GM21367 (cell line): ENCODE results near the gene CLEC4D.
"Not testable (repeated sequence)": the region's sequence is repeated elsewhere in the genome, so short reads cannot be mapped to it uniquely, and the experiment has no call there.

Experiments
- ATAC-seq: cut with Tn5 transposase; IDR thresholded peaks from one replicate; pipeline ENCODE4 v1.9.1; 2021; ENCODE audit not compliant: unreplicated experiment

CLEC4D gene

DNA sequence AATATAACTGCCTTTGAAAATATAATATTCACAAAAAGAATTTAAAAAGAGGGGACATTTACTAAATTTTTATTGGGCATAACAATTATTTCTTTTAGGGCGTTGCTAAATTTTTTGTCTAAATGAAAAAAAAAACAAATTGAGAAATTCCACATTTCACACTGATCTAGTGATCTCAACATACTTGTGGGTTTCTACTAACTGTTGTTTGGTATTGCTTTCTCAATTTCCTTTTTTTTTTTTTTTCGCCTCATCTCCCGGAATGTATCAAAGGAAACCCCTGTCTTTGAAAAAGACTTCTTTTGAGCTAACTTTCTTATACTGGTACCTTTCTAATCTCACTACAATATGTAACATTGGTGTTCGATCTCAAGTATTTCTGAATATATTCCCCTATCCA, at the start of gene CLEC4D:
TSS of gene CLEC4D (plus strand) at position 248 of the 400 bp plus-strand sequence. CDS start 230 bp downstream, outside the sequence.
- no peak for ATAC-seq

DNA sequence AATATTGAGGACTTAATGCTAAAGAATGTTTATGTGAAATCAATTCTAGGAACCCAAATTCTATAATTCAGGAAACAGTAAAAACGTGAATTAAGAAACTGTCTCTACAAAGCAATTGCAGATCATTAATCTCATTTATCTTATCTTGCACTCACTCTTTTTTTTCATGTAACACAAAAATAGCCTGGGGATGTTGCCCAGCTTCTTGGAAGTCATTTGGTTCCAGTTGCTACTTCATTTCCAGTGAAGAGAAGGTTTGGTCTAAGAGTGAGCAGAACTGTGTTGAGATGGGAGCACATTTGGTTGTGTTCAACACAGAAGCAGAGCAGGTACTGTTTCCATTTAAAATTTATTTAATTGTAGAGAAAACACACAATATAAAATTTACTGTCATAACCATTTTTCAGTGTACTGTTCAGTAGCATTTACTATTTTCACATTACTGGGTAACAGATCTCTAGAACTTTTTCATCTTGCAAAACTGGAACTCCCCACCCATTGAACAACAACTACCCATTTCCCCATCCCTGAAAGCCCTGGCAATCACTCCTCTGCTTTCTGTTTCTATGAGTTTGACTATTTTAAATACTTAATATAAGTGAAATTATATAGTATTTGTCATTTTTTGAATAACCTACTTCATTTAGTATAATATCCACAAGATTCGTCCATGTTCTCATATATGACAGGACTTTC, 47.9 kb upstream of the CLEC4D start:
- no peak for ATAC-seq

DNA sequence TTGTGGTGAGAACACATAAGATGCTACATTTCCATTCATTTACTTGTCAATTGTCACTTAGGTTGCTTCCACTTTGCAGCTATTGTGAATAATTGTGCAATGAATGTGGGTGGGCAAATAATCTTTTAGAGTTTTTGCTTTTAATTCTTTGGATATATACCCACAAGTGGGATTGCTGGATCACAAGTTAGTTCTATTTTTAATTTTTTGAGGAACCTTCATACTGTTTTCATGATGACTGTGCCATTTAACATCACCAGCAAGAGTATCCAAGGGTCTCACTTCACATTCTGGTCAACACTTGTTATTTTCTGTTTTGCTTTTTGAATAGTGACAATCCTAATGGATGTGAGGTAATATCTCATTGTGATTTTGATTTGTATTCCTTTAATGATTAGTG, 47.1 kb upstream of the CLEC4D start:
- ATAC-seq: no peak

DNA sequence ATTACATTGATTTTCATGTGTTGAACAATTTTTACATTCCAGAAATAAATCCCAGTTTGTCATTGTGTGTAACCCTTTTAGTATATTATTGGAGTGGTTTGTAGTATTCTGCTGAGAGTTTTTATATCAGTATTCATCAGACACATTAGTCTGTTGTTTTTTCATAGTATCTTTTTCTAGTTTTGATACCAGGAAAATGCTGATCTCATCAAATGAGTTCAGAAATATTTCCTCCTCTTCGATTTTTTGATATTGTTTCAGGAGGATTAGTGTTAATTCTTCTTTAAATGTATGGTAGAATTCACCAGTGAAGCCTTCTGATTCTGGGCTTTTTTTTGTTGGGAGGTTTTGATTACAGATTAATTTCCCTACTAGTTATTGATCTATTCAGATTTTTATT, 42.2 kb upstream of the CLEC4D start:
- no peak for ATAC-seq

DNA sequence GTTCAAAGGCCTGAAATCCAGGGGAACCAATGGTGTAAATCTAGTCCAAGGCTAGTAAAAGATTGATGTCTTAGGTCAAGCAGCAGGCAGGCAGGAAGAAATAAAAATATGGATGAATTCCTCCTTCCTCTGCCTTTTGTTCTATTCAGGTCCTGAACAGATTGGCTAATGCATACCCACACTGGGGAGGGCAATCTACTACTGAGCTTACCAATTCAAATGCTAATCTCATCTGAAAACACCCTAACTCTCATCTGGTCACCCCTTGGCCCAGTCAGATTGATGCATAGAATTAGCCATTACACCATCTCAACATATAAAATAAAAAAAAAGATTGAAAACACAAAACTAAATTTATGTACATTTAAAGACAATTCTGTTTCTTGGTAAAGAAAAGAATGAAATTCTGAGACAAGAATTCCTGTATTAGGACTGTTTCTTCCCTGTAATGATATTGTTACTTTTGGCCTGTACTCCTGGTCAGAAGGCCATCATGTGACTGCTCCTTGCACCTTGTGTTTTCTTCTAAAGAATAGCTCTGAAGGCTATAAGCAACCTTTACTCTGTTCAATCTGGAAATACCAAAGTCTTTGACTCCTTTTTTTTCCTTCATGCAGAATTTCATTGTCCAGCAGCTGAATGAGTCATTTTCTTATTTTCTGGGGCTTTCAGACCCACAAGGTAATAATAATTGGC, 37.6 kb upstream of the CLEC4D start:
- no peak for ATAC-seq

DNA sequence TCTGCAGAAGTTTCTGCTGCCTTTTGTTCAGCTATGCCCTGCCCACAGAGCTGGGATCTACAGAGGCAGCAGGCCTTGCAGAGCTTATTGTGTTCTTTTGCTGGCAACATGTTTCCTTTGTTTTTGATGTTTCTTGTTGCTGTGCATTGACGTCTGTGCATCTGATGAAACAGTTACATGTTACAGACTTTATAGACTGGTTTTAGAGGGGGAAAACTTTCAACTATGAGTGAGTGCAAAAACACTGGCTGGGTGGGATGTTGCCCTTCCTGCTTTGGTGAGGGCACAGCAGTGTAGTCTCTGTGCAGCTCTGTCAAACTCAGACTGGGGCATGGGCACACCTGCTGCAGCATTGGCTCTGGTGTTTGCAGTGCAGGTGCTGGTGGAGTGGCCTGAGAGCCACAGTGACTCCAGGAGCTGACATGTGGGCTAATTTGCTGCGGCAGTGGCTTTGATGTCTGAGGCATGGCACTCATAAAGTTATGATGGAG, 30.7 kb upstream of the CLEC4D start:
- no peak for ATAC-seq

DNA sequence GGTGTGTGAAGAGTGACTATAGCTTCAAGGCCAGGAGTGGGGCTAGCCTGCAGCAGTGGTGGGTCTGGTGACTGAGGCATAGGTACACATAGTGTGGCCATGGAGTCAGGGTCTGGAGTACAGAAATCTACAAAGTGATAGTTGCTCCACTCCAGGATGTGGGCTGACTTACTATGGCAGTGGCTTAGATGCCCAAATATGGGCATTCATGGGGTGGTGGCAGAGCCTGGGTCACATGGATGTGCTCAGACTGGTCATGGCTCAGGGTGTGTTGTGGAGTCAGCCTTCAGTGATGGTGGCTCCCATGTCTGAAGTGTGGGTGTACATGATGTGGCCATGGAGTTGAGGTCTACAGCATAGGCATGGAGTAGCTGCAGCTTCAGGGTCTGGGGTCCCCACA, 30.2 kb upstream of the CLEC4D start:
- ATAC-seq: no peak

DNA sequence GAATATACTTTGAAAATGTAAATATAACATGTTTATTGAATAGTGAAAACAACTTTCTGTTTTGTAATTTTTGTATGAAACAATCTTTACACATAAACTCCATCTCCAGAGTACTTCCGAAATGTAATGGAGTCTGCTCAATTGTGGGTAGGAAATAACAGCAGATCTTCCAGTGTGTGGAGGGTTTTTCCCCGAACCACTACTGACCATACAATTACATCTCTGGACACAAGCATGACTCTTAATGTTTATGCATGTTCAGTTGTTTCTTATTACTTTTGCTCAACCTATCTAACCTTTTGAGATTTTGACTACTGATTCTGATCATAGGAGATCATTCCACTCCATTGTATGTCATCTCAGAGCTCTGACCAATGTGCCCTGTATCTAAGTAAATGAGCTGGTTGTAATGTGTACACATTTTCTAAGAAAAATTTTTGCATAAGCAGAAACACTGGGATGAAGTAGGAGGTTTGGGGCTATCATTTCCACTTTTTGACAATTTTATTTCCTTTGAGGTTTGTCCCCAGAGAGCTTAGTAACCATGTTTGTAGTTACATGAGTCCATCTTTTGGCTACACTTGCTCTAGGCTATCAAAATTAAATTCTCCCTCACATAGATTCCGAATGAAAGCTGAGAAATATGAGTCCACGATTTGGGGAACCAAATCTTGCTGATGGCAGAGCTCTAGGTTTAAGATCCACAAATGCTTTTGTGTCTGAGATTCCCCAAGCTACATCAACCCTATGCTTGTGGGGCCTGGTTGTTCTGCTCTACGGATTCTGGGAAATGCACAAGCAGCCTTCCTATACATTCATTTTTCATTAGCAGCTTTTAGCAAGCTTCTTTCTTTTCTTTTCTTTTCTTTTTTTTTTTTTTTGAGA, 21.4 kb upstream of the CLEC4D start:
- no peak for ATAC-seq

DNA sequence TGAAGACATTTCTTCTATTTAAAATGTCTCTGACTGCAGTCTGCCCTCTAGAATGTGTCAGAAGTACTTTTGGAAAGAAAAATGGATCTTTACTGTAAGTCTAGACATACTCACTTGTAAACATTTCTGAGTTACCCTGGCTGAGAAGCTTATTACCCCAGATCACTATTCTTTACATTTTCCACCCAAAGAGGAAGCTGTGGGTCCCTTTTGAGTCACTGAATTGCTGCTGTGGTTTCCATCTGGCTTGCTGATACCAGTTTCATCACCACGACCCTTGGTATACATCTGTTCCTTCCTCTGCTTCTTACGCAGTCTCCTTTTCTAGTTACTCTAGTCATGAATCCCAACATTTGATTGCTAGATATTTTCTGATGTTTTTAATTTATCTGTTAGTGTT, 20.2 kb upstream of the CLEC4D start:
- peak; percentile 95 for ATAC-seq

DNA sequence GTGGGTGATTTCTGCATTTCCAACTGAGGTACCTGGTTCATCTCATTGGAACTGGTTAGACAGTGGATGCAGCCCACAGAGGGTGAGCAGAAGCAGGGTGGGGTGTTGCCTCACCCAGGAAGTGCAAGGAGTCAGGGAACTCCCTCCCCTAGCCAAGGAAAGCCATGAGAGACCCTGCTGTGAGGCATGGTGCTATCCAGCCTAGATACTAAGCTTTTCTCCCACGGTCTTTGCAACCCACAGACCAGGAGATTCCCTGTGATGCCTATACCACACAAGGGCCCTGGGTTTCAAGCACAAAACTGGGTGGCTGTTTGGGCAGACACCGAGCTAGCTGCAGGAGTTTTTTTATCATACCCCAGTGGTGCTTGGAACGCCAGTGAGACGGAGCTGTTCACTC, 17.6 kb upstream of the CLEC4D start:
- ATAC-seq: not testable (repeated sequence)

DNA sequence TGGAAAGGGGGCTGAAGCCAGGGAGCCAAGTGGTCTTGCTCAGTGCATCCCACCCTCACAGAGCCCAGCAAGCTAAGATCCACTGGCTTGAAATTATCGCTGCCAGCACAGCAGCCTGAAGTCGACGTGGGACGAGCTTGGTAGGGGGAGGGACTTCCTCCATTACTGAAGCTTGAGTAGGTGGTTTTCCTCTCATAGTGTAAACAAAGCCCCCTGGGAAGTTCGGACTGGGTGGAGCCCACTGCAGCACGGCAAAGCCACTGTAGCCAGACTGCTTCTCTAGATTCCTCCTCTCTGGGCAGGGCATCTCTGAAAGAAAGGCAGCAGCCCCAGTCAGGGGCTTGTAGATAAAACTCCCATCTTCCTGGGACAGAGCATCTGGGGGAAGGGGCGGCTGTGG, 17.2 kb upstream of the CLEC4D start:
- ATAC-seq: not testable (repeated sequence)

DNA sequence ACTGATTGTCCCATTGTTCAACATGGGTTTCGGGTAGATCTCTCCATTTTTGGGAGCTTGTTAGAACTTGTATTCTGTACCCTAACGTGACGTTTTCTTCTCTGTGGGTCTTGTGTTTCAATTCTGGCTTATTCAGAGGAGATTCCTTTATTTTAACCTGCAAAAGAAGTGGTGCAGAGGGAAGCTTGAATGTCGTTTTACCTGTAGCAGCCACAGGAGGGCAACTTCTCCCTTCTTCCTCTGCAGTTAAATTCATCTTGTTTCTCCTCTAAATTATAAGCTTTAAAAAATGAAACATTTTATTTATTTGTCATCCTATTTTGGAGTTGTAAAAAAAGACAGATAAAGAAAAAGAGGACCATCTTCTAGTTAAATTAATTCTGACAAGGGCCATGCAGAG, 13.7 kb upstream of the CLEC4D start:
- no peak for ATAC-seq

DNA sequence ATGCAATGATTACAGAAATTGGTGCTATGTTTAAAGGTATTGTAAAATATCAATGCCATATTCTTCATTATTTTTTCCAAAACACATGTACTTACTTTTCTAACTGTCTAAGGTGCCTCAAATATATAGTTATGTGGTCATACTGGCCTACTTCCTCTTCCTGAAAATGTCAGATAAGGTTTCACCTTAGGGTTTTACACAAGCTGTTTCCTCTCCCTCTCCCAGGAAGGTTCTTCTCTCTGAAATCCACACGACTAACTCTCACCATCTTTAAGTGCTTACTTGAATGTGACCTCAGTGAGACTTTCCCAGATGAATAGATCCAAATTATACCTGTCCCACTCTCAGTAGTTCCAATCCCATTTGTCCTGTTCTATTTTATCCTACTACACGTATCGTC, 11.6 kb upstream of the CLEC4D start:
- no peak for ATAC-seq

DNA sequence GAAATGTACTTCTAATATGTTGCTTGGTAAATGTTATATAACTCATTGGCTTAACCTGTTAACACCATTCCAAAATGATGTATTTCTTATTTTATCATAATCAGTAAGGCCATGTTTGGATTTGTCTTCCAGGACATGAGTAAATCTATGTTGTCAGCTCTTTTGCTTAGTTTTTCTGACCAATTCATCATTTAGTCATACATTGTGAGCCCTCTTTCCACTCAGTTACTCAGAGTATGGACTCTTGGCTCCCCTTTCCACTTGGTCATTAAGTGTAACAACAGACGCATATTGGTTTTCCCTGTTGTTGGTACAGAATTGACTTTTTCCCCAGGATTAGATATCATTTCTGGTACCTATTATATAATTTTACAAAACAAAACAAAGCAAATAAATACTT, 9.0 kb upstream of the CLEC4D start:
- ATAC-seq: no peak

DNA sequence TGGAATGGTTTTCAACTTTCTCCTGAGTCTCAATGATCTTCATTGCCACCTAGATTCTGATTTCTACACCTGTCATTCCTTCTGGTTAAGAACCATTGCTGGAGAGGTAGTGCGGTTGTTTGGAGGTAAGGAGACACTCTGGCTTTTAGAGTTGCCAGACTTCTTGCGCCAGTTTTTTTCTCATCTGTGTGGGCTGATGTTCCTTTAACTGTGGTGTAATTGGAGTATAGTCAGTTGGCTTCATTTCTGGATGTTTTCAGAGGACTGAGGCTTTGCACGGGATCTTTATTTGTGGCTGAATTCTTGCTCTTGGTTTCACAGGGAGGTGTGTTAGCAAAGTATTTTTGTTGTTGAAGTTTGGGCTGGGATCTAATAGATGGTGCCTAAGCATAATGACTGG, 5.7 kb upstream of the CLEC4D start:
- no peak for ATAC-seq

DNA sequence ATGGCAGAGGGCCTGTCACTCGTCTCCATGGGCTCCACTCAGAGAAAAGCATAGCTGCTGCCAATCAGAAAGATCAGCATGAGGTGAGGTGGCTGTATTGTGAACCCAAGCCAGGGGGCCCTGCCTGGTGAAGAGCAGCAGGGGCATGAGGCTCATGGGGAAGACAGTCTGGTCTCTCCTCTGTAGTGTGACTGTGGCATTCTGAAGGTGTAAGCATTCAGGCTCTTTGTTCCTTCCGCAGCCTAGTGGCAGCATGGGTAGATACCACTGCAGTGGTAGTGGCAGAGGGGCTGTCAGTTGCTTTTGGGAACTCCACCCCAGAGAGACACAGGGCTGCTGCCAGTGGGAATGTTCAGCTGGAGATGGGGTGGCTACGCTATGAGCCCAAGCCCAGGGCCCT, 5.1 kb upstream of the CLEC4D start:
- no peak for ATAC-seq

DNA sequence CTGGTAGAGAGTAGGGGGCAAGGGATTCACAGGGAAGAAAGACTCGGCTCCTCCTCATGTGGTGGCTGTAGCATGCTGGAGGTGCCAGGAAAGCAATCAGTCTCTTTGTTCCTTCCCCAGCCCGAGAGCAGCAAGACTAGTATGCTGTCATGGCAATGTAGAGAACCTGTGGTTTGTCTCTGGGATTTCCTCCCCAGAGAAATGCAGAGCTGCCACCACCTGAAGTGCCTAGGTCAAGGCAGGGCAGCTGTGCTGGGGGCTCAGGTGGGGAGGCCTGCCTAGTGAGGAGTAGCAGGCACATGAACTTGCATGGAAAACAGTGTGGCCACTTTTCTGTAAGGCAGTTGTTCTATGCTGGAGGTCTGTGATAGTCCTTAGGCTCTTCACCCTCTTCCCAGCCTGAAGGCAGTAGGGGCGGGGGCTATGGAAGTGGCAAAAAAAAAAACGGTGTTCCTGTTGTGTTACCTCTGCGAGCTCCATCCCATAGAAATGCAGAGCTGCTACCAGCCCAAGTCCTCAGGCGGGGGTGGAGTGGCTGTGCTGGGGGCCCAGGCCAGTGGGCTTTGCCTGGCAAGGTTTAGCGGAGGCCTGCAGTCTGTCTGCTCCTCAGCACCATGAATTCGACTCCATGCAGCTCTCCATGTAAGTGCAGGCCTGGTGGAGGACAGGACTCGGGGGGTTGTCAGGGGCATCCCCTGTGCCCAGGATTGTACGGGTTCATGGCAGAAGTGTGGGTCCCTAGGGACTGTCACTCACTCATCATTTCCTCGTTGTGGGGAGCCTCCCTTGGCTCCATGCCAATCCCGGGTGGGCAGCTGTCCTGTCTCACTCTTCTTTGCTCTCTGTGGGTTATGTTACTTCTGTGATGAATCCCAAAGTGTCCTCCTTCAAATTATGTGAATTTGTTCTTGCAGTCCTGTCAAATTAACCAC, 4.1 kb upstream of the CLEC4D start:
- no peak for ATAC-seq

DNA sequence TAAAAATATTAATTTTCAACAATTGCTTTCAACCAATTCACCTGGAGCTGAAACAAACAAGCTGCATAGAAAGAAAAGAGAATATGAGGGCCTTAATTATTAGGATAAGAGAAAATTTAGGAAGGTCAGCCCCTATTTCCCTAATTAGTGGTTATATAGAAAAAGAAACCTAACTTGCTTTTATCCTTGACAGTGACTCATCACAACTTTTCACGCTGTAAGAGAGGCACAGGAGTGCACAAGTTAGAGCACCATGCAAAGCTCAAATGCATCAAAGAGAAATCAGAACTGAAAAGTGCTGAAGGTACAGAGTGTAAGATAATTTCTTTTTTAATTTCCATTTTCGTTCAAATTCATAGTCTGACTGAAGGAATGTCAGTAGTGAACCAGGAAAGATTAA, 4.7 kb downstream of the CLEC4D start:
- ATAC-seq: no peak

DNA sequence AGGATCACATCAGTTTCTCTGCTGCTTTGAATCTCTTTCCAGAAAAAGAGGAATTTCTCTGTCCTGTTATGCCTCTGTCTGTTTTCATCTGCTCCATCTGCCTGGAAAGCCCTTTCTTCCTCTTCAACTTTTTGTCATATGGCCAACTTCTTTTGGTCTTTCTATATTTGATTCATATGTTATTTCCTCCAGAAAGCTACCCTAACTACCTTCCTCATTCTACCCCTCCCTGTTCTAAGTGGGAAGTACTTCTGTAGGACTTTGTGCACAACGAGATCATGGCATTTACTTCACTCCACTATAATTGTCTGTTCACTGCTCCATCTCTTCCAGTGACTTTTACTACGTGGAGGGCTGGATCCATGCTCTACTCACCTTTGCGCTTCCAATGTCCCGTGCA, 5.9 kb downstream of the CLEC4D start:
- no peak for ATAC-seq

DNA sequence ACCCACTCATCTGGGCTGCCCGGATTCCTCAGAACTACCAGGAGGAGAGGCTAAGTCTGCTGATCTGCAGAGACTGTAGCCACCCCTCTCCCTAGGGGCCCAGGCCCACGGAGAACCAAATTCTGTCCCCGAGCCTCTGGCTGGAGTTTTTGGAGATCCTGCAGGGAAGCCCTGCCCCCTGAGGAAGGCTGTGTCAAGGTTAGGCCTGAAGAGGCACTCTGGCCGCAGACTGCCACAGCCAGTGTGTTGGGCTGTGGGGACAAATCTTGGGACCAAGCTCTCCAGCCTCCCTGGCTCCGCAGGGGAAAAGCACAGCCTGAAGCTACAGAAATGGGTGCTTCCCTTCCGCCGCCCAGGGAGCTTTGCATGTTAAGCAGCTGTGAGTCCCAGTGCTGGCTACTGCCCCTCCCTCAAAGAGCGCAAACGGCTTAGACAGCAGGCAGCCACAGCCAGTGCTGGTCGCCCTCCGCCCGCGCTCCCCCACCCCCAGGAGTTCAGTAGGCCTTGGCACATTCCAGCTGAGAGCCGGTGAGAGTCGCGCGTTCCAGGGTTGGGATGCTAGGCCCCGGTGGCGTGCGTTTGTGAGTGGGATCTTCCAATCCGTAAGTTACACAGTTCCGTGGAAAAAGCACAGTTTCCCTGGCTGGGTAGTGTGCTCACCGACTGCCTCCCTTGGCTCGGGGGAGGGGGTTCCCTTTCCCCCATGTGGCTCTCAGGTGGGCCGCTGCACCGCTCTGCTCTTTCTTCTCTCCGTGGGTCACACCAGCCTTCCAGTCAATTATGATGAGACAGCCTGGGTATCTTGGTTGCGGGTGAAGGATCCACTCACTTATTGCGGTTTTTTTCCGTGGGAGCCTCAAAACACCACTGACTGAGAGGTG, 14.2 kb downstream of the CLEC4D start:
- no peak for ATAC-seq
